K562 (cell line): ENCODE data around the gene EGFL7. TPM values are rescaled to one million over a fixed set of nuclear protein-coding genes. Genes with fewer than 3 reads are reported as not detected.

ENCODE experiments used
- BMI1 ChIP-seq: fragments of 150-350 bp; IDR thresholded peaks from 2 replicates; pipeline ENCODE4 v1.6.1; 2014; ENCODE audit warnings: low read length
- E2F3 ChIP-seq: fragments of 250-450 bp; sonication (Bioruptor Pico); IDR thresholded peaks from 2 replicates; pipeline ENCODE4 v1.4.0; 2020; ENCODE audit warnings: mild to moderate bottlenecking
- FOXA1 ChIP-seq: fragments of 450-650 bp; IDR thresholded peaks from 2 replicates; pipeline ENCODE4 v1.6.1; 2016; ENCODE audit warnings: mild to moderate bottlenecking, borderline replicate concordance
- HDAC6 ChIP-seq: IDR thresholded peaks from 2 replicates; pipeline ENCODE4 v1.6.1; 2012; ENCODE audit warnings: low read depth, mild to moderate bottlenecking, control low read depth, inconsistent platforms, low read length, moderate library complexity
- HMG20A ChIP-seq: fragments of 450-650 bp; formaldehyde crosslinking; conservative IDR thresholded peaks from 2 replicates; pipeline ENCODE4 v1.4.0; 2020; ENCODE audit warnings: mild to moderate bottlenecking, mixed read lengths
- HNRNPLL ChIP-seq: fragments of 200-400 bp; formaldehyde crosslinking; IDR thresholded peaks from 2 replicates; pipeline ENCODE4 v1.6.1; 2017; ENCODE audit warnings: low read length, low read depth, mild to moderate bottlenecking; ENCODE audit not compliant: poor library complexity, severe bottlenecking
- MBD2 ChIP-seq: sonication (generic); IDR thresholded peaks from 2 replicates; pipeline ENCODE4 v1.6.1; 2016; ENCODE audit warnings: low read depth, borderline replicate concordance
- NELFE ChIP-seq: IDR thresholded peaks from 2 replicates; pipeline ENCODE4 v1.6.1; 2011; ENCODE audit warnings: mild to moderate bottlenecking; ENCODE audit not compliant: insufficient read depth, insufficient read length
- NR4A1 ChIP-seq, 2 experiments: fragments of 250-450 bp in 1 of 2; fragments of 450-650 bp in 1 of 2; sonication (Bioruptor Pico) in 1 of 2; IDR thresholded peaks; 2 replicates each; pipeline versions ENCODE4 v1.4.0 to v1.6.1; 2016 to 2020; ENCODE audit warnings: mild to moderate bottlenecking in 2 of 2, missing compliant biosample characterization in 1 of 2, missing genetic modification characterization in 1 of 2, moderate library complexity in 1 of 2
- PHB2 ChIP-seq: fragments of 450-650 bp; IDR thresholded peaks from 2 replicates; pipeline ENCODE4 v1.6.1; 2017; ENCODE audit warnings: low read depth
- PHF20 ChIP-seq: fragments of 450-650 bp; IDR thresholded peaks from 2 replicates; pipeline ENCODE4 v1.6.1; 2018; ENCODE audit not compliant: partially characterized antibody
- POLR3G ChIP-seq: IDR thresholded peaks from 2 replicates; pipeline ENCODE4 v1.6.1; 2011; ENCODE audit not compliant: insufficient read length, insufficient replicate concordance; ENCODE audit errors: extremely low read depth
- TAF15 ChIP-seq: fragments of 200-400 bp; formaldehyde crosslinking; IDR thresholded peaks from 2 replicates; pipeline ENCODE4 v1.6.1; 2017; ENCODE audit warnings: mild to moderate bottlenecking, low read depth, low read length, moderate library complexity
- ZC3H11A ChIP-seq: IDR thresholded peaks from 2 replicates; pipeline ENCODE4 v1.6.1; 2012; ENCODE audit warnings: low read depth, low read length, improper control_type of control experiment
- ZC3H4 ChIP-seq: sonication (generic); formaldehyde crosslinking; IDR thresholded peaks from 2 replicates; pipeline ENCODE4 v1.9.0; 2021; ENCODE audit warnings: missing genetic modification reagents, borderline replicate concordance
- ZNF140 ChIP-seq: fragments of 250-450 bp; sonication (Bioruptor Pico); IDR thresholded peaks from 2 replicates; pipeline ENCODE4 v1.8.0; 2021; ENCODE audit warnings: moderate library complexity, mild to moderate bottlenecking, inconsistent platforms
- ZNF583 ChIP-seq: fragments of 250-450 bp; sonication (Bioruptor Pico); IDR thresholded peaks from 2 replicates; pipeline ENCODE4 v1.4.0; 2020
- ZNF586 ChIP-seq: fragments of 450-650 bp; formaldehyde crosslinking; conservative IDR thresholded peaks from 2 replicates; pipeline ENCODE4 v1.4.0; 2020; ENCODE audit warnings: mild to moderate bottlenecking, moderate library complexity
- ZNF766 ChIP-seq: fragments of 200-800 bp; sonication (Bioruptor generic); conservative IDR thresholded peaks from 2 replicates; pipeline ENCODE4 v1.6.1; 2016; ENCODE audit warnings: missing genetic modification characterization, missing compliant biosample characterization
- polyA plus RNA-seq, 8 experiments: library from polyadenylated mRNA; depleted of rRNA in 4 of 8; stranded (reverse) in 5 of 8; unstranded in 3 of 8; fragments of >200 nt; fragmentation: Nextera tagmentation in 2 of 8; fragmentation: Illumina TruSeq in 1 of 8; extraction: Ambion mirVana in 2 of 8; extraction: Trizol in 1 of 8; gene quantifications; 2 replicates each; pipeline versions ENCODE4 v1.2.1 to v1.2.3, GENCODE V29; 2011 to 2014; ENCODE audit warnings: inconsistent platforms in 1 of 8, missing spikeins in 1 of 8
- total RNA-seq, 7 experiments: library from RNA; depleted of rRNA in 6 of 7; stranded (reverse); fragments of >200 nt in 6 of 7; fragmentation: Illumina TruSeq in 2 of 7; extraction: Trizol in 2 of 7; gene quantifications; 2 replicates each; pipeline versions ENCODE4 v1.2.1 to v1.2.3, GENCODE V29; 2011 to 2021; ENCODE audit warnings: low replicate concordance in 1 of 7
- TF ChIP-seq, protein P1 (sequence below): sonication (generic); formaldehyde crosslinking; IDR thresholded peaks from 2 replicates; pipeline ENCODE4 v1.8.1; 2023; ENCODE audit warnings: mild to moderate bottlenecking, missing genetic modification reagents
- TF ChIP-seq, protein P2 (sequence below): fragments of 450-650 bp; formaldehyde crosslinking; IDR thresholded peaks from 2 replicates; pipeline ENCODE4 v1.4.0; 2022; ENCODE audit warnings: mild to moderate bottlenecking, moderate library complexity
- TF ChIP-seq, protein P3 (sequence below): sonication (generic); formaldehyde crosslinking; IDR thresholded peaks from 2 replicates; pipeline ENCODE4 v1.8.0; 2022; ENCODE audit warnings: mild to moderate bottlenecking, missing genetic modification reagents
- TF ChIP-seq, protein P4 (sequence below): fragments of 450-650 bp; formaldehyde crosslinking; IDR thresholded peaks from 2 replicates; pipeline ENCODE4 v1.4.0; 2022; ENCODE audit warnings: missing genetic modification characterization

The EGFL7 gene
- total and polyA plus RNA-seq, 9 of the 15 experiments (the other 6 are each of a cell fraction or from before 2014, with no cell fraction given) = 1.5 to 286 (median 55.5) TPM

DNA sequence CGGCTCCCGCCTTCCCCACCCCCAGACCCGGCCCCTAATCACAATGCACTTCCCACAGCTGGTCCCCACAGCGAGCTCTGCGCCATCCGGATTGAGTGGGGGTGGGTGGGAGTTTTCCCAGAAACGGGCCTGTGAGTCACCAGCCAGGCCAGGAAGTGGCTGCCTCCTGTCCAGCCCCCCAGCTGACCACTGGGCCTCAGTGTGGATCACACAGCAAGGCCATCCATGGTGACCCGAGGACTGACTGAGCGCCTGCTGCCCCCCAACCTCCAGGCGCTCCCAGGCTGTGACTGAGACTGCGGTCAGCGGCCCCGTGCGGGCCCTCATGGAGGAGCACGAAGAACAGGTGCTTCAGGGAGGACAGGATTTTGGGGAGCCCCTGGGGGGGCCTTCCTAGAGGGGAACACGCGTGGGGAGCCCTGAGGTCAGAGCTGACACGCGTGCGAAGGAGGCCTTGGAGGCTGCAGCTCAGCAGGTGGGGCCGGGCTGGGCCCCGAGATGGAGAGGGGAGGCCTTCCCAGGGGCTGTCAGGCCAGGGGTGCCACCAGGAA is 48.3 kb upstream of the EGFL7 start (continued):
- TF ChIP-seq, protein P1, sequence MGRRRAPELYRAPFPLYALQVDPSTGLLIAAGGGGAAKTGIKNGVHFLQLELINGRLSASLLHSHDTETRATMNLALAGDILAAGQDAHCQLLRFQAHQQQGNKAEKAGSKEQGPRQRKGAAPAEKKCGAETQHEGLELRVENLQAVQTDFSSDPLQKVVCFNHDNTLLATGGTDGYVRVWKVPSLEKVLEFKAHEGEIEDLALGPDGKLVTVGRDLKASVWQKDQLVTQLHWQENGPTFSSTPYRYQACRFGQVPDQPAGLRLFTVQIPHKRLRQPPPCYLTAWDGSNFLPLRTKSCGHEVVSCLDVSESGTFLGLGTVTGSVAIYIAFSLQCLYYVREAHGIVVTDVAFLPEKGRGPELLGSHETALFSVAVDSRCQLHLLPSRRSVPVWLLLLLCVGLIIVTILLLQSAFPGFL = no peak
- TF ChIP-seq FOXA1 = no peak
- no peak for TF ChIP-seq HDAC6
- TF ChIP-seq POLR3G = no peak
- TF ChIP-seq PHF20 = peak; percentile 27
- no peak for TF ChIP-seq ZNF586
- no peak for TF ChIP-seq NELFE
- TF ChIP-seq TAF15 = no peak
- TF ChIP-seq ZNF583 (CRISPR knock-in tag) = no peak
- no peak for TF ChIP-seq ZNF766 (CRISPR knock-in tag)
- TF ChIP-seq, protein P2, sequence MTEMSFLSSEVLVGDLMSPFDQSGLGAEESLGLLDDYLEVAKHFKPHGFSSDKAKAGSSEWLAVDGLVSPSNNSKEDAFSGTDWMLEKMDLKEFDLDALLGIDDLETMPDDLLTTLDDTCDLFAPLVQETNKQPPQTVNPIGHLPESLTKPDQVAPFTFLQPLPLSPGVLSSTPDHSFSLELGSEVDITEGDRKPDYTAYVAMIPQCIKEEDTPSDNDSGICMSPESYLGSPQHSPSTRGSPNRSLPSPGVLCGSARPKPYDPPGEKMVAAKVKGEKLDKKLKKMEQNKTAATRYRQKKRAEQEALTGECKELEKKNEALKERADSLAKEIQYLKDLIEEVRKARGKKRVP = no peak
- TF ChIP-seq HMG20A (CRISPR knock-in tag) = no peak
- no peak for TF ChIP-seq ZC3H4
- TF ChIP-seq, protein P3, sequence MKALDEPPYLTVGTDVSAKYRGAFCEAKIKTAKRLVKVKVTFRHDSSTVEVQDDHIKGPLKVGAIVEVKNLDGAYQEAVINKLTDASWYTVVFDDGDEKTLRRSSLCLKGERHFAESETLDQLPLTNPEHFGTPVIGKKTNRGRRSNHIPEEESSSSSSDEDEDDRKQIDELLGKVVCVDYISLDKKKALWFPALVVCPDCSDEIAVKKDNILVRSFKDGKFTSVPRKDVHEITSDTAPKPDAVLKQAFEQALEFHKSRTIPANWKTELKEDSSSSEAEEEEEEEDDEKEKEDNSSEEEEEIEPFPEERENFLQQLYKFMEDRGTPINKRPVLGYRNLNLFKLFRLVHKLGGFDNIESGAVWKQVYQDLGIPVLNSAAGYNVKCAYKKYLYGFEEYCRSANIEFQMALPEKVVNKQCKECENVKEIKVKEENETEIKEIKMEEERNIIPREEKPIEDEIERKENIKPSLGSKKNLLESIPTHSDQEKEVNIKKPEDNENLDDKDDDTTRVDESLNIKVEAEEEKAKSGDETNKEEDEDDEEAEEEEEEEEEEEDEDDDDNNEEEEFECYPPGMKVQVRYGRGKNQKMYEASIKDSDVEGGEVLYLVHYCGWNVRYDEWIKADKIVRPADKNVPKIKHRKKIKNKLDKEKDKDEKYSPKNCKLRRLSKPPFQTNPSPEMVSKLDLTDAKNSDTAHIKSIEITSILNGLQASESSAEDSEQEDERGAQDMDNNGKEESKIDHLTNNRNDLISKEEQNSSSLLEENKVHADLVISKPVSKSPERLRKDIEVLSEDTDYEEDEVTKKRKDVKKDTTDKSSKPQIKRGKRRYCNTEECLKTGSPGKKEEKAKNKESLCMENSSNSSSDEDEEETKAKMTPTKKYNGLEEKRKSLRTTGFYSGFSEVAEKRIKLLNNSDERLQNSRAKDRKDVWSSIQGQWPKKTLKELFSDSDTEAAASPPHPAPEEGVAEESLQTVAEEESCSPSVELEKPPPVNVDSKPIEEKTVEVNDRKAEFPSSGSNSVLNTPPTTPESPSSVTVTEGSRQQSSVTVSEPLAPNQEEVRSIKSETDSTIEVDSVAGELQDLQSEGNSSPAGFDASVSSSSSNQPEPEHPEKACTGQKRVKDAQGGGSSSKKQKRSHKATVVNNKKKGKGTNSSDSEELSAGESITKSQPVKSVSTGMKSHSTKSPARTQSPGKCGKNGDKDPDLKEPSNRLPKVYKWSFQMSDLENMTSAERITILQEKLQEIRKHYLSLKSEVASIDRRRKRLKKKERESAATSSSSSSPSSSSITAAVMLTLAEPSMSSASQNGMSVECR (CRISPR knock-in tag) = peak; percentile 58; the same call in 1 of the 2 replicates
- TF ChIP-seq PHB2 = no peak
- no peak for TF ChIP-seq HNRNPLL
- TF ChIP-seq BMI1 = no peak
- no peak for TF ChIP-seq ZC3H11A
- TF ChIP-seq NR4A1 (CRISPR knock-in tag; IDR thresholded peaks at IDR 0.05) = no peak
- TF ChIP-seq NR4A1 (tag; IDR thresholded peaks at IDR 0.05) = no peak
- 0 out of 2 replicates have a peak, but pooled peaks have one; percentile 36 for TF ChIP-seq MBD2
- no peak for TF ChIP-seq ZNF140 (CRISPR knock-in tag)
- TF ChIP-seq E2F3 = no peak
- TF ChIP-seq, protein P4, sequence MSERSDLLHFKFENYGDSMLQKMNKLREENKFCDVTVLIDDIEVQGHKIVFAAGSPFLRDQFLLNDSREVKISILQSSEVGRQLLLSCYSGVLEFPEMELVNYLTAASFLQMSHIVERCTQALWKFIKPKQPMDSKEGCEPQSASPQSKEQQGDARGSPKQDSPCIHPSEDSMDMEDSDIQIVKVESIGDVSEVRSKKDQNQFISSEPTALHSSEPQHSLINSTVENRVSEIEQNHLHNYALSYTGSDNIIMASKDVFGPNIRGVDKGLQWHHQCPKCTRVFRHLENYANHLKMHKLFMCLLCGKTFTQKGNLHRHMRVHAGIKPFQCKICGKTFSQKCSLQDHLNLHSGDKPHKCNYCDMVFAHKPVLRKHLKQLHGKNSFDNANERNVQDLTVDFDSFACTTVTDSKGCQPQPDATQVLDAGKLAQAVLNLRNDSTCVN (CRISPR knock-in tag) = no peak
